ENCODE measurements around the gene SLIT3. TPM values are rescaled to one million over a fixed set of nuclear protein-coding genes. Genes with fewer than 3 reads are reported as not detected.

SLIT3 gene
- total and polyA plus RNA-seq, 2 experiments from 2014 or later = 58.4 to 96.7 TPM

- H2AFZ ChIP-seq = no peak overlapping the region
- H3K27me3 ChIP-seq = no peaks in the 10 kb centered on the region
- no peak overlapping the region for H3K27ac ChIP-seq
- no peak overlapping the region for H3K4me3 ChIP-seq
- DNase-seq (ENCODE audit: low spot score) = no peak
- H4K20me1 ChIP-seq (ENCODE audit: insufficient read depth, poor library complexity, severe bottlenecking) = no peaks in the 10 kb centered on the region
- WGBS (ENCODE audit: low lambda C conversion rate, missing lambda C conversion rate) = 75% methylated on average over 10 of the region's 10 CpGs
- no peak for TF ChIP-seq CTCF (IDR thresholded peaks at IDR 0.05; ENCODE audit: poor library complexity)
- no peak for TF ChIP-seq EZH2 (IDR thresholded peaks at IDR 0.05; ENCODE audit: borderline replicate concordance)
- TF ChIP-seq EZH2phosphoT487 (IDR thresholded peaks at IDR 0.05; ENCODE audit: low read depth, severe bottlenecking, unreplicated experiment) = no peak
- H3K9me2 ChIP-seq (replicated peaks; ENCODE audit: insufficient read depth) = no peaks in the 10 kb centered on the region
- no peaks in the 10 kb centered on the region for H3K4me1 ChIP-seq (ENCODE audit: insufficient read depth)
- H3K36me3 ChIP-seq (replicated peaks; ENCODE audit: insufficient read depth, low read depth) = no peaks in the 10 kb centered on the region
- H3K9me3 ChIP-seq (ENCODE audit: low read depth) = no peaks in the 10 kb centered on the region
- H3K4me2 ChIP-seq = no peak overlapping the region
- H3K79me2 ChIP-seq = no peaks in the 10 kb centered on the region
These were observed 518.9 kb downstream of the SLIT3 start for GRCh38 chr5:168781941-168782571.

GRCh38 chr5:168780888-168781287 is 520.1 kb downstream of the SLIT3 start:
- Histone ChIP-seq H3K4me1 (ENCODE audit: insufficient read depth) (no peaks in the 10 kb centered on the region), H3K27me3 (no peaks in the 10 kb centered on the region), H4K20me1 (ENCODE audit: insufficient read depth, poor library complexity, severe bottlenecking) (no peaks in the 10 kb centered on the region), H3K4me3 (no peak overlapping the region), H3K4me2 (no peak overlapping the region), H2AFZ (no peak overlapping the region), H3K79me2 (no peaks in the 10 kb centered on the region), H3K9me2 (replicated peaks; ENCODE audit: insufficient read depth) (no peaks in the 10 kb centered on the region), H3K36me3 (replicated peaks; ENCODE audit: insufficient read depth, low read depth) (no peaks in the 10 kb centered on the region), H3K27ac (no peak overlapping the region), H3K9me3 (ENCODE audit: low read depth) (no peaks in the 10 kb centered on the region)
- WGBS (ENCODE audit: low lambda C conversion rate, missing lambda C conversion rate) = 86% methylated on average over 3 of the region's 3 CpGs
- no peak for DNase-seq (ENCODE audit: low spot score)
- TF ChIP-seq EZH2phosphoT487 (IDR thresholded peaks at IDR 0.05; ENCODE audit: low read depth, severe bottlenecking, unreplicated experiment) (no peak), EZH2 (IDR thresholded peaks at IDR 0.05; ENCODE audit: borderline replicate concordance) (no peak), CTCF (IDR thresholded peaks at IDR 0.05; ENCODE audit: poor library complexity) (no peak)

- H4K20me1 ChIP-seq (ENCODE audit: insufficient read depth, poor library complexity, severe bottlenecking) = no peaks in the 10 kb centered on the region
- no peaks in the 10 kb centered on the region for H3K36me3 ChIP-seq (replicated peaks; ENCODE audit: insufficient read depth, low read depth)
- no peak for TF ChIP-seq EZH2phosphoT487 (IDR thresholded peaks at IDR 0.05; ENCODE audit: low read depth, severe bottlenecking, unreplicated experiment)
- TF ChIP-seq CTCF (IDR thresholded peaks at IDR 0.05; ENCODE audit: poor library complexity) = no peak
- TF ChIP-seq EZH2 (IDR thresholded peaks at IDR 0.05; ENCODE audit: borderline replicate concordance) = no peak
- H3K27me3 ChIP-seq = no peaks in the 10 kb centered on the region
- H3K4me3 ChIP-seq = no peak overlapping the region
- 97% methylated on average over 3 of the region's 3 CpGs for WGBS (ENCODE audit: low lambda C conversion rate, missing lambda C conversion rate)
- no peaks in the 10 kb centered on the region for H3K4me1 ChIP-seq (ENCODE audit: insufficient read depth)
- H3K79me2 ChIP-seq = no peaks in the 10 kb centered on the region
- H3K27ac ChIP-seq = no peak overlapping the region
- H3K4me2 ChIP-seq = no peak overlapping the region
- no peaks in the 10 kb centered on the region for H3K9me3 ChIP-seq (ENCODE audit: low read depth)
- no peaks in the 10 kb centered on the region for H3K9me2 ChIP-seq (replicated peaks; ENCODE audit: insufficient read depth)
- no peak for DNase-seq (ENCODE audit: low spot score)
- H2AFZ ChIP-seq = no peak overlapping the region
These were observed 521.6 kb downstream of the SLIT3 start for GRCh38 chr5:168779333-168779732.
